Embryonic facial prominence (tissue), 1 donor: ENCODE data around the gene HSFX3.
"Not testable (repeated sequence)": the region's sequence is repeated elsewhere in the genome, so short reads cannot be mapped to it uniquely, and the experiment has no call there.

Experiments used
- DNase-seq: peaks from one replicate; pipeline ENCODE4 v3.0.0-alpha.2; 2016; ENCODE audit errors: extremely low spot score

The HSFX3 gene

GRCh38 chrX:149517308-149517707 lies 32.4 kb downstream of the HSFX3 start:
- no peak for DNase-seq

- no peak for DNase-seq
Observed at GRCh38 chrX:149516604-149517003, 33.1 kb downstream of the HSFX3 start.

DNA sequence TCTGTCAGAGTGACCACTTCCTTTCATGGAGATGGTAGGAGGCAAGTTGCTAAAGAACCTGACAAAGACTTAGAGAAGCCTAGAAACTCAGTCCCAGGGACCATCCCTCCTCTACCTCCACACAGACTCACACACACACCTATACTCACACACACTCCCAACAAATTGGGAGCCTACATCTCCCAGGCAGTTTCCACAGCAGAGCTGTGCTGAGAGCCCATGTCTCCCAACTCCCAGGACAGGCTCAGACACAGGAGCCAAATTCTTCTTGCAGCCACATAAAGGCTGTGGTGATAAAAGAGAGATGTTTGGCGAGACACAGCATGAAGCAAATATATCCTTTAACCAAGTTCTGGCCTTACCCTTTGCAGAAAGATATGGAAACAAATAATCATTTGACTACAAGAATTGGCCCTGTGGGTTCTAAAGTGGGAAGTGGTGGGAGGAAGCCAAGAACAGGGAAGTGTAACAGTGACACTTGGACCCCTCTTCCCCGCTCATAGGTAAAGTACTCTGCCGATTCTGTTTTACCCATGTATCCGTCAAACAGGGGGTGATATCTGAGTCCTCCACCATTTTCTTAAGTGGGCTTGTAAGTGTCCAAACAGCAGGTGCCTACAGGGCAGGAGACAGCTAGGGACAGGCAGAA lies 33.6 kb downstream of the HSFX3 start:
- DNase-seq: no peak

- no peak for DNase-seq
Observed at GRCh38 chrX:149513825-149514428, 35.8 kb downstream of the HSFX3 start.

- no peak for DNase-seq
Observed at GRCh38 chrX:149512225-149512885, 37.4 kb downstream of the HSFX3 start.

DNA sequence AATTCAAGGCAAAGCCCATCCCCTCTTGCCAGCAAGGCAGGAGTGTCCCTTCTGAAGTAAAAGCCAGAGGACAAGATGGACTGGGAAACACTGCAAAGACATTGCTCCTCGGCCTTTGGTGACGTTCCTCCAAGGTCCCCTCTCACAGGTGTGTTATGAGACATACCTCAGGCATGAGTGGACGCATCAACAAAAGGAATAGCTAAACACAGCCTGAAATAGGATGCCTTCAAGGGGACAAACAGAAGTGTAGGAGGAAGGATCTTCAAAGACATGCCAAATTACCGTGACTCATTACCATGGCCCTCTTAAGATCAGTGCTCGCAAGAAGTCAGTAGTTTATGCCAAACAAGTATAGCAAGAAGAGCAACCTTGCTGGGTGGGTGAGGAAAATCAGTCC lies 38.6 kb downstream of the HSFX3 start:
- no peak for DNase-seq

GRCh38 chrX:149510386-149510785 lies 39.3 kb downstream of the HSFX3 start:
- DNase-seq: no peak

- DNase-seq: no peak
Observed at GRCh38 chrX:149508467-149508866, 41.3 kb downstream of the HSFX3 start.

DNA sequence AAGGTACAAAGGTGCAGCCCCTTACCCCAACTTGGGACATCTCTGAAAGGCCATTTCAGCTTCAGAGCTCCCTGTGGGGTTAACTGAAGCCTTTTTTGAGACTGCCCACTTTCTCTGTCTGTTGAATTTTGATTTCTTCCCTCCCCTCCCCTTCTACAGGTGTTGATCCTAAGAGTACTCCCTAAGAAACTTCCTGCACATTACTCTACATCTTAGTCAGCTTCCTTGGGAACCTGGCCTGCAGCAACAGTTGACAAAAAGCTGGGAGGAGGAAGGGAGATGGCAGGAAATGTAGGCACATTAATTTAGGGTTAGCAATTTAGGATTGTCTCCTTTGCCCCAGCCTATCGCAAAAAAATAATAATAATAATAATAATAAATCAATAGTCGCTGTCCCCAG lies 43.4 kb downstream of the HSFX3 start:
- DNase-seq: no peak

DNA sequence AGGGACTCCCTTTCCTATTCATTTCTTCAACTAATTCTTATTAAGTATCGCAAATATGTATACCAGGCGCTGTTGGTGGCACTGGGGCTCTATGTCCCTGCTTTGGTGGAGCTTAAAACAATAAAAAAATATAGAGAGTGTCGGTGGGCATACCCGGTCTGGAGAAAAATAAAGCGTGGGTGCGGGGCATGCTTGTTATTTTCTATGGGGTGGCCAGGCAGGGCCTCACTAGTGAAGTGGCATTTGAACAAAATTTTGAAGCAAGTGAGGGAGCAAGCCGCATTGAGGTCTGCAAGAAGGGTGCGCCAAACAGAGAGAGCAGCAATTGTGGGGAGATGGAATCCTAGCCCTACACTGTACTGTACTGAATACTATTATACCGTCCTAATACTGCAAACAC lies 44.1 kb downstream of the HSFX3 start:
- no peak for DNase-seq

DNA sequence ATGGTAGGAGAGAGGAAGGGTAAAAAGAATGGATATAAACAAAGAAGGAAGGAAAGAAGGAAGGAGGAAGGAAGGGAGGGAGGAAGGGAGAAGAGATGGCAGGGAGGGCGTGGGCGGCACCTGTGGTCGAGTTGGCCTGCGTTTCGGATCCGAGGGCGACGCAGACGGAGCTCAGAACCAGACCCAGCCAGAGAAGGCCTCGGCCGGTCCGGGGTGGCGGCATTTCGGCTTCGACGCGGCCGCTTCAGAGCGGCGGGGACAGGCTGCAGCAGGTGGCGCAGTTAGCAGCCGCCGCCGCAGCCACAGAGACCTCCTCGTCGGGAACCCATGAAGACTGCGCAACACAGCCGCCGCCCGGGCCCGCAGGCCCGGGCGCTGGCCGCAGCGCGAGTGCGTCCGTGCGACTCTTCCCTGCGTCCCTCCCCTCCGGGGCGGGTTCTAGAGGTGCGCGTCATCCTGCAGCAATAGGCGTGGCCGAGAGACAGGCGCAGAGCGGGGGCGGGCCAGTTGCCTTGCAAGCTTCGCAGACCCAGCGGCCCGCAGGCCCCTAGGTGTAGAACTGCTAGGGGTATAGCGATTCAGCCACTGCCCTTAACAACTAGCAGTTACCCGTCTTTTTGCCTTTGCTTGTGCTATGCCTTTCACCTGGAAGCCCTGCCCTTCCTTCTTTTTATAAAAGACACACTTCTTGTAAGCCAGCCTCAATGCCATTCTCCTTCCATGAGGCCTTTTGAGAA lies 44.6 kb downstream of the HSFX3 start, which contains the start of gene IDS:
Gene IDS, minus strand, starts transcription at position 392 of the 737 bp plus-strand sequence. Its CDS starts 169 bp downstream, at position 223.
- peak; percentile 53 for DNase-seq

GRCh38 chrX:149504226-149504914 lies 45.4 kb downstream of the HSFX3 start:
- no peak for DNase-seq

- not testable (repeated sequence) for DNase-seq
Observed at GRCh38 chrX:149503446-149503845, 46.3 kb downstream of the HSFX3 start.

- not testable (repeated sequence) for DNase-seq
Observed at GRCh38 chrX:149502923-149503322, 46.8 kb downstream of the HSFX3 start.

GRCh38 chrX:149499766-149500165 lies 50.0 kb downstream of the HSFX3 start:
- DNase-seq: no peak

DNA sequence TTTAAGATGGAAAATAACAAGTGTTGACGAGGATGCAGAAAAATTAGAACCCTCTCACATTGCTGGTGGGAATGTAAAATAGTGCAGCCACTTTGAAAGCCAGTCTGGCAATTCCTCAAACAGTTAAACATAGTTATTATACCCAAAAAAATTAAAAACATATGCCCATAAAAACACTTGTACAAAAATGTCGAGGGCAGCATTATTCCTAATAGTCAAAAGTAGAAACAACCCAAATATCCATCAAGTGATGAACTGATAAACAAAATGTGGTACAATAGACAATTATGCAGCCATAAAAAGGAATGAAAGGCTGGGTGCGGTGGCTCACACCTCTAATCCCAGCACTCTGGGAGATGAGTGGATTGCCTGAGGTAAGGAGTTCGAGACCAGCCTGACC lies 51.0 kb downstream of the HSFX3 start:
- DNase-seq: no peak
